Neural cell (in vitro differentiated cells): ENCODE data around the gene HDAC9. TPM values are rescaled to one million over a fixed set of nuclear protein-coding genes. Genes with fewer than 3 reads are reported as not detected.

ENCODE experiments used
- H2AFZ ChIP-seq: fragments of 200-600, 300-800 bp; sonication (generic), shearing (Covaris generic); 2 replicates; pipeline ENCODE4 v1.6.0; 2014; ENCODE audit warnings: low read depth, mild to moderate bottlenecking, antibody characterized with exemption, low read length, moderate library complexity
- H3F3A ChIP-seq: fragments of 200-600 bp; shearing (Covaris generic); 2 replicates; pipeline ENCODE4 v1.6.1; 2016; ENCODE audit warnings: mild to moderate bottlenecking, moderate library complexity, mixed read lengths, antibody characterized with exemption, low read length; ENCODE audit not compliant: insufficient read depth, poor library complexity, severe bottlenecking
- H3K27ac ChIP-seq: fragments of 200-600, 300-800 bp; sonication (generic), shearing (Covaris generic); 2 replicates; pipeline ENCODE4 v1.5.1; 2014; ENCODE audit warnings: mild to moderate bottlenecking, low read length, moderate library complexity
- H3K27me3 ChIP-seq: fragments of 300-800, 200-600 bp; sonication (generic), shearing (Covaris generic); 2 replicates; pipeline ENCODE4 v1.6.0; 2014; ENCODE audit warnings: mild to moderate bottlenecking, low read depth, low read length, moderate library complexity; ENCODE audit not compliant: insufficient read depth
- H3K36me3 ChIP-seq: fragments of 300-800, 200-600 bp; sonication (generic), shearing (Covaris generic); 2 replicates; pipeline ENCODE4 v1.5.1; 2014; ENCODE audit warnings: mild to moderate bottlenecking, antibody characterized with exemption, low read length, moderate library complexity; ENCODE audit not compliant: insufficient read depth
- H3K4me2 ChIP-seq: fragments of 300-800, 200-600 bp; sonication (generic), shearing (Covaris generic); 2 replicates; pipeline ENCODE4 v1.6.0; 2014; ENCODE audit warnings: mild to moderate bottlenecking, low read length
- H3K4me3 ChIP-seq: fragments of 300-800, 200-600 bp; sonication (generic), shearing (Covaris generic); 2 replicates; pipeline ENCODE4 v1.5.1; 2014; ENCODE audit warnings: mild to moderate bottlenecking, low read length, moderate library complexity
- H3K79me2 ChIP-seq: fragments of 200-600 bp; shearing (Covaris generic); replicated peaks from 2 replicates; pipeline ENCODE4 v1.6.0; 2014; ENCODE audit warnings: mild to moderate bottlenecking, low read length, moderate library complexity; ENCODE audit not compliant: insufficient read depth
- H3K9ac ChIP-seq: fragments of 300-800, 200-600 bp; sonication (generic), shearing (Covaris generic); 2 replicates; pipeline ENCODE4 v1.6.1; 2016; ENCODE audit warnings: mild to moderate bottlenecking, low read length, mixed read lengths
- H3K9me2 ChIP-seq: fragments of 200-600 bp; shearing (Covaris generic); 2 replicates; pipeline ENCODE4 v1.6.1; 2016; ENCODE audit warnings: mild to moderate bottlenecking, low read length, mixed read lengths; ENCODE audit not compliant: insufficient read depth
- H3K9me3 ChIP-seq: fragments of 200-600, 300-800 bp; sonication (generic), shearing (Covaris generic); 2 replicates; pipeline ENCODE4 v1.6.1; 2016; ENCODE audit warnings: mild to moderate bottlenecking, mixed run types, low read length, moderate library complexity, mixed read lengths
- H4K20me1 ChIP-seq: fragments of 200-600 bp; shearing (Covaris generic); 2 replicates; pipeline ENCODE4 v1.6.1; 2016; ENCODE audit warnings: mild to moderate bottlenecking, mixed run types; ENCODE audit not compliant: insufficient read depth
- EP300 ChIP-seq: fragments of 450-650 bp; conservative IDR thresholded peaks from 2 replicates; pipeline ENCODE4 v1.6.1; 2014; ENCODE audit warnings: antibody characterized with exemption, mild to moderate bottlenecking, moderate library complexity; ENCODE audit not compliant: poor library complexity, severe bottlenecking
- EZH2 ChIP-seq: fragments of 200-600, 300-800 bp; shearing (Covaris generic), sonication (generic); IDR thresholded peaks from 2 replicates; pipeline ENCODE4 v1.6.1; 2014; ENCODE audit warnings: antibody characterized with exemption, low read length, borderline replicate concordance, mild to moderate bottlenecking; ENCODE audit not compliant: insufficient read depth, poor library complexity, severe bottlenecking
- MXI1 ChIP-seq: fragments of 450-650 bp; conservative IDR thresholded peaks from 2 replicates; pipeline ENCODE4 v1.6.1; 2014; ENCODE audit warnings: antibody characterized with exemption, mild to moderate bottlenecking; ENCODE audit not compliant: poor library complexity, severe bottlenecking
- POLR2AphosphoS5 ChIP-seq: IDR thresholded peaks from 2 replicates; pipeline ENCODE4 v1.6.1; 2012
- RAD21 ChIP-seq: fragments of 450-650 bp; conservative IDR thresholded peaks from 2 replicates; pipeline ENCODE4 v1.6.1; 2014; ENCODE audit warnings: antibody characterized with exemption, mild to moderate bottlenecking, moderate library complexity
- REST ChIP-seq: IDR thresholded peaks from 2 replicates; pipeline ENCODE4 v1.6.1; 2012; ENCODE audit warnings: borderline replicate concordance
- SMC3 ChIP-seq: fragments of 450-650 bp; conservative IDR thresholded peaks from 2 replicates; pipeline ENCODE4 v1.6.1; 2014; ENCODE audit warnings: antibody characterized with exemption, mild to moderate bottlenecking, moderate library complexity; ENCODE audit not compliant: poor library complexity
- TAF1 ChIP-seq: IDR thresholded peaks from 2 replicates; pipeline ENCODE4 v1.6.1; 2012; ENCODE audit warnings: low read depth
- polyA plus RNA-seq: library from polyadenylated mRNA; depleted of rRNA; stranded (reverse); fragments of >200 nt; gene quantifications from 2 replicates; pipeline ENCODE4 v1.2.3, GENCODE V29; 2014
- TF ChIP-seq, protein P1 (sequence below): fragments of 450-650 bp; IDR thresholded peaks from 2 replicates; pipeline ENCODE4 v1.5.1; 2014; ENCODE audit warnings: antibody characterized with exemption, mild to moderate bottlenecking, moderate library complexity; ENCODE audit not compliant: poor library complexity, severe bottlenecking

Gene HDAC9
- polyA plus RNA-seq, 1 donor from 2014 or later: 15.9 TPM

DNA sequence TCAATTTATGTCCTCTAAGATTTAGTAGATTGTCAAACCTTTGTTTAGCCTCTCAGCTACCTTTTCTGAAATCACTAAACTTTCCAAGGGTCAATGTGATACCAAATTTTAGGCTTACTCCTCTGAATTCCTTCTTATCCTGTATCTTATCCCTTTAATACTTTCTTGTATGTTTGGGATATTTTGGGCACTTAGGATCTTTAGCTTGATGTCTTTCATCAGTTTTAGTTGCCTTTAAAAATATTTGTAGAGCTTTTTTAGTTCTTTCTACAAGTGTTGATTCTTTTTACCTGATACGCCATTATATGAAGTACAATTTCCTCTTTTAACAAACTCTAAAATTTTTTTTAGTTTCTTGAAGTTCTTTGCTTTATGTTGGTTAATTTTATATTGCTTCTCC, 30.7 kb upstream of the HDAC9 start:
- H2AFZ ChIP-seq: no peak overlapping the region
- H3K27ac ChIP-seq: no peak overlapping the region
- H3K27me3 ChIP-seq: no peaks in the 10 kb centered on the region
- H3K9me3 ChIP-seq: no peaks in the 10 kb centered on the region
- no peak overlapping the region for H3K4me3 ChIP-seq
- no peaks in the 10 kb centered on the region for H3K9me2 ChIP-seq
- H3K36me3 ChIP-seq: no peaks in the 10 kb centered on the region
- no peaks in the 10 kb centered on the region for H3K79me2 ChIP-seq
- no peak overlapping the region for H3K4me2 ChIP-seq
- H3F3A ChIP-seq: no peaks in the 10 kb centered on the region
- no peaks in the 10 kb centered on the region for H4K20me1 ChIP-seq
- TF ChIP-seq REST: no peak
- no peak for TF ChIP-seq TAF1
- TF ChIP-seq RAD21: no peak
- no peak for TF ChIP-seq EZH2
- no peak for TF ChIP-seq MXI1
- no peak for TF ChIP-seq POLR2AphosphoS5
- TF ChIP-seq SMC3: no peak
- TF ChIP-seq EP300: no peak
- TF ChIP-seq, protein P1, sequence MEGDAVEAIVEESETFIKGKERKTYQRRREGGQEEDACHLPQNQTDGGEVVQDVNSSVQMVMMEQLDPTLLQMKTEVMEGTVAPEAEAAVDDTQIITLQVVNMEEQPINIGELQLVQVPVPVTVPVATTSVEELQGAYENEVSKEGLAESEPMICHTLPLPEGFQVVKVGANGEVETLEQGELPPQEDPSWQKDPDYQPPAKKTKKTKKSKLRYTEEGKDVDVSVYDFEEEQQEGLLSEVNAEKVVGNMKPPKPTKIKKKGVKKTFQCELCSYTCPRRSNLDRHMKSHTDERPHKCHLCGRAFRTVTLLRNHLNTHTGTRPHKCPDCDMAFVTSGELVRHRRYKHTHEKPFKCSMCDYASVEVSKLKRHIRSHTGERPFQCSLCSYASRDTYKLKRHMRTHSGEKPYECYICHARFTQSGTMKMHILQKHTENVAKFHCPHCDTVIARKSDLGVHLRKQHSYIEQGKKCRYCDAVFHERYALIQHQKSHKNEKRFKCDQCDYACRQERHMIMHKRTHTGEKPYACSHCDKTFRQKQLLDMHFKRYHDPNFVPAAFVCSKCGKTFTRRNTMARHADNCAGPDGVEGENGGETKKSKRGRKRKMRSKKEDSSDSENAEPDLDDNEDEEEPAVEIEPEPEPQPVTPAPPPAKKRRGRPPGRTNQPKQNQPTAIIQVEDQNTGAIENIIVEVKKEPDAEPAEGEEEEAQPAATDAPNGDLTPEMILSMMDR: no peak
- no peak overlapping the region for H3K9ac ChIP-seq

DNA sequence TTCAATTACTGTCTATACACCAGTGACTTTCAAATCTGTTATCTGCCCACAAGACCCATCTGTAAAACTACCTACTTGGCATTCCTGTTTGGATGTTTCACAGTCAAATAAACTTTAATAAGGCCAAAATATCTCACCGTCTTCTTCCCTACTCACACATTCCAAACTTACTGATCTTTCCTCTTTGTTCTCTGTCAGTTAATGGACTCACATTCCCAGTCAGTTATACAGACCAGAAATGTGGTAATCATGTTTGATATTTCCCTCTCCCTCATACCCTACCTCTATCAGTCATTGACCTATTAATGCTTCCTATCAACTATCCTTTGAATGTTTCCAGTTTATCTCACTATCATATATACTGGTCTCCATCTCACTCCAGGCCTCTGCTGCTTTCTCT, 28.5 kb upstream of the HDAC9 start:
- Histone ChIP-seq H3K4me3 (no peak overlapping the region), H3K79me2 (no peaks in the 10 kb centered on the region), H2AFZ (no peak overlapping the region), H3F3A (no peaks in the 10 kb centered on the region), H3K9me3 (no peaks in the 10 kb centered on the region), H3K9me2 (no peaks in the 10 kb centered on the region), H3K27me3 (no peaks in the 10 kb centered on the region), H3K9ac (no peak overlapping the region), H3K27ac (no peak overlapping the region), H3K4me2 (no peak overlapping the region), H4K20me1 (no peaks in the 10 kb centered on the region), H3K36me3 (no peaks in the 10 kb centered on the region)
- no peak for TF ChIP-seq REST
- no peak for TF ChIP-seq RAD21
- no peak for TF ChIP-seq POLR2AphosphoS5
- no peak for TF ChIP-seq EP300
- TF ChIP-seq MXI1: no peak
- no peak for TF ChIP-seq TAF1
- no peak for TF ChIP-seq SMC3
- TF ChIP-seq, protein P1: no peak
- no peak for TF ChIP-seq EZH2
